K562 (cell line): ENCODE data around the gene PSMC3IP. TPM values are rescaled to one million over a fixed set of nuclear protein-coding genes. Genes with fewer than 3 reads are reported as not detected.
A peak's percentile ranks its signal among the peaks of the same experiment; 100 is the strongest.

Source experiments
- BHLHE40 ChIP-seq: IDR thresholded peaks from 2 replicates; pipeline ENCODE4 v1.6.1; 2011; ENCODE audit warnings: low read length, improper control_type of control experiment
- CC2D1A ChIP-seq: fragments of 450-650 bp; IDR thresholded peaks from 2 replicates; pipeline ENCODE4 v1.6.1; 2017; ENCODE audit warnings: mild to moderate bottlenecking
- ELF1 ChIP-seq: fragments of 200-800 bp; sonication (Bioruptor generic); IDR thresholded peaks from 2 replicates; pipeline ENCODE4 v1.6.1; 2016; ENCODE audit warnings: missing genetic modification characterization, missing compliant biosample characterization
- EWSR1 ChIP-seq: fragments of 450-650 bp; IDR thresholded peaks from 2 replicates; pipeline ENCODE4 v1.6.1; 2018; ENCODE audit warnings: borderline replicate concordance, mild to moderate bottlenecking, low read depth, moderate library complexity; ENCODE audit not compliant: partially characterized antibody
- GABPB1 ChIP-seq: sonication (generic); formaldehyde crosslinking; IDR thresholded peaks from 2 replicates; pipeline ENCODE4 v1.8.0; 2022; ENCODE audit warnings: mild to moderate bottlenecking, missing genetic modification reagents
- HINFP ChIP-seq: fragments of 450-650 bp; conservative IDR thresholded peaks from 2 replicates; pipeline ENCODE4 v1.6.1; 2016; ENCODE audit warnings: missing genetic modification characterization, low read depth, mild to moderate bottlenecking, control low read depth, missing compliant biosample characterization
- L3MBTL2 ChIP-seq: fragments of 450-650 bp; IDR thresholded peaks from 2 replicates; pipeline ENCODE4 v1.6.1; 2016; ENCODE audit warnings: mild to moderate bottlenecking, moderate library complexity
- LEF1 ChIP-seq: fragments of 450-650 bp; IDR thresholded peaks from 2 replicates; pipeline ENCODE4 v1.6.1; 2016; ENCODE audit warnings: mild to moderate bottlenecking
- PHB2 ChIP-seq: fragments of 450-650 bp; IDR thresholded peaks from 2 replicates; pipeline ENCODE4 v1.6.1; 2017; ENCODE audit warnings: low read depth
- POLR2G ChIP-seq: fragments of 200-400 bp; formaldehyde crosslinking; IDR thresholded peaks from 2 replicates; pipeline ENCODE4 v1.6.1; 2017; ENCODE audit warnings: low read depth, mild to moderate bottlenecking, antibody characterized with exemption, low read length, moderate library complexity
- SETDB1 ChIP-seq: IDR thresholded peaks from one replicate; pipeline ENCODE4 v1.6.1; 2012; ENCODE audit warnings: low read length, control low read depth, inconsistent platforms
- SMC3 ChIP-seq: conservative IDR thresholded peaks from 2 replicates; pipeline ENCODE4 v1.6.1; 2011; ENCODE audit warnings: low read depth, low read length, improper control_type of control experiment; ENCODE audit not compliant: insufficient read depth
- STAG1 ChIP-seq: sonication (generic); formaldehyde crosslinking; IDR thresholded peaks from 2 replicates; pipeline ENCODE4 v1.5.0; 2020; ENCODE audit warnings: missing genetic modification reagents, borderline replicate concordance
- XRCC5 ChIP-seq: fragments of 200-400 bp; formaldehyde crosslinking; IDR thresholded peaks from 2 replicates; pipeline ENCODE4 v1.6.1; 2017; ENCODE audit warnings: low read depth, mild to moderate bottlenecking, low read length
- YY1 ChIP-seq, 3 experiments: IDR thresholded peaks; 2 replicates each; pipeline ENCODE4 v1.6.1; 2011; ENCODE audit warnings: low read length in 2 of 3, mild to moderate bottlenecking in 2 of 3, moderate library complexity in 2 of 3, borderline replicate concordance in 1 of 3, control low read depth in 1 of 3, low read depth in 1 of 3; ENCODE audit not compliant: insufficient read depth in 3 of 3, insufficient replicate concordance in 2 of 3, control insufficient read depth in 1 of 3, insufficient read length in 1 of 3; ENCODE audit errors: extremely low read depth in 1 of 3
- ZFP36 ChIP-seq: fragments of 150-350 bp; IDR thresholded peaks from 2 replicates; pipeline ENCODE4 v1.6.1; 2018; ENCODE audit warnings: low read length, low read depth; ENCODE audit not compliant: partially characterized antibody
- ZNF121 ChIP-seq: sonication (generic); formaldehyde crosslinking; conservative IDR thresholded peaks from 2 replicates; pipeline ENCODE4 v1.8.0; 2022; ENCODE audit warnings: missing genetic modification reagents
- ZNF140 ChIP-seq: fragments of 250-450 bp; sonication (Bioruptor Pico); IDR thresholded peaks from 2 replicates; pipeline ENCODE4 v1.8.0; 2021; ENCODE audit warnings: moderate library complexity, mild to moderate bottlenecking, inconsistent platforms
- ZNF174 ChIP-seq: fragments of 250-450 bp; sonication (Bioruptor Pico); IDR thresholded peaks from 2 replicates; pipeline ENCODE4 v1.4.0; 2020; ENCODE audit warnings: mild to moderate bottlenecking
- ZNF282 ChIP-seq: sonication (generic); formaldehyde crosslinking; IDR thresholded peaks from 2 replicates; pipeline ENCODE4 v1.8.1; 2023; ENCODE audit warnings: missing genetic modification reagents
- polyA plus RNA-seq, 8 experiments: library from polyadenylated mRNA; depleted of rRNA in 4 of 8; stranded (reverse) in 5 of 8; unstranded in 3 of 8; fragments of >200 nt; fragmentation: Nextera tagmentation in 2 of 8; fragmentation: Illumina TruSeq in 1 of 8; extraction: Ambion mirVana in 2 of 8; extraction: Trizol in 1 of 8; gene quantifications; 2 replicates each; pipeline versions ENCODE4 v1.2.1 to v1.2.3, GENCODE V29; 2011 to 2014; ENCODE audit warnings: inconsistent platforms in 1 of 8, missing spikeins in 1 of 8
- total RNA-seq, 7 experiments: library from RNA; depleted of rRNA in 6 of 7; stranded (reverse); fragments of >200 nt in 6 of 7; fragmentation: Illumina TruSeq in 2 of 7; extraction: Trizol in 2 of 7; gene quantifications; 2 replicates each; pipeline versions ENCODE4 v1.2.1 to v1.2.3, GENCODE V29; 2011 to 2021; ENCODE audit warnings: low replicate concordance in 1 of 7
- TF ChIP-seq, protein P1 (sequence below), 2 experiments: fragments of 450-650 bp; IDR thresholded peaks; 2 replicates each; pipeline ENCODE4 v1.6.1; 2016; ENCODE audit warnings: mild to moderate bottlenecking in 2 of 2, borderline replicate concordance in 1 of 2, low read depth in 1 of 2, moderate library complexity in 1 of 2

The PSMC3IP gene
- total and polyA plus RNA-seq, 9 of the 15 experiments (the other 6 are each of a cell fraction or from before 2014, with no cell fraction given): 13.8 to 65.6 (median 32.8) TPM

DNA sequence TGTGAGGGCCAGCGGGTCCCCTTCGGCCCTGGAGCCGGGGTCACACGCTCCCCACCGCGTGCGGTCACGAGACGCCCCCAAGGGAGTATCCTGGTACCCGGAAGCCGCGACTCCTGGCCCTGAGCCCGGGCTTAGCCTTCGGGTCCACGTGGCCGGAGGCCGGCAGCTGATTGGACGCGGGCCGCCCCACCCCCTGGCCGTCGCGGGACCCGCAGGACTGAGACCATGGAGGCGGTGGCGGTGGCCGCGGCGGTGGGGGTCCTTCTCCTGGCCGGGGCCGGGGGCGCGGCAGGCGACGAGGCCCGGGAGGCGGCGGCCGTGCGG lies 41.5 kb downstream of the PSMC3IP start, which contains the start of gene NAGLU (continued):
- TF ChIP-seq, protein P1, sequence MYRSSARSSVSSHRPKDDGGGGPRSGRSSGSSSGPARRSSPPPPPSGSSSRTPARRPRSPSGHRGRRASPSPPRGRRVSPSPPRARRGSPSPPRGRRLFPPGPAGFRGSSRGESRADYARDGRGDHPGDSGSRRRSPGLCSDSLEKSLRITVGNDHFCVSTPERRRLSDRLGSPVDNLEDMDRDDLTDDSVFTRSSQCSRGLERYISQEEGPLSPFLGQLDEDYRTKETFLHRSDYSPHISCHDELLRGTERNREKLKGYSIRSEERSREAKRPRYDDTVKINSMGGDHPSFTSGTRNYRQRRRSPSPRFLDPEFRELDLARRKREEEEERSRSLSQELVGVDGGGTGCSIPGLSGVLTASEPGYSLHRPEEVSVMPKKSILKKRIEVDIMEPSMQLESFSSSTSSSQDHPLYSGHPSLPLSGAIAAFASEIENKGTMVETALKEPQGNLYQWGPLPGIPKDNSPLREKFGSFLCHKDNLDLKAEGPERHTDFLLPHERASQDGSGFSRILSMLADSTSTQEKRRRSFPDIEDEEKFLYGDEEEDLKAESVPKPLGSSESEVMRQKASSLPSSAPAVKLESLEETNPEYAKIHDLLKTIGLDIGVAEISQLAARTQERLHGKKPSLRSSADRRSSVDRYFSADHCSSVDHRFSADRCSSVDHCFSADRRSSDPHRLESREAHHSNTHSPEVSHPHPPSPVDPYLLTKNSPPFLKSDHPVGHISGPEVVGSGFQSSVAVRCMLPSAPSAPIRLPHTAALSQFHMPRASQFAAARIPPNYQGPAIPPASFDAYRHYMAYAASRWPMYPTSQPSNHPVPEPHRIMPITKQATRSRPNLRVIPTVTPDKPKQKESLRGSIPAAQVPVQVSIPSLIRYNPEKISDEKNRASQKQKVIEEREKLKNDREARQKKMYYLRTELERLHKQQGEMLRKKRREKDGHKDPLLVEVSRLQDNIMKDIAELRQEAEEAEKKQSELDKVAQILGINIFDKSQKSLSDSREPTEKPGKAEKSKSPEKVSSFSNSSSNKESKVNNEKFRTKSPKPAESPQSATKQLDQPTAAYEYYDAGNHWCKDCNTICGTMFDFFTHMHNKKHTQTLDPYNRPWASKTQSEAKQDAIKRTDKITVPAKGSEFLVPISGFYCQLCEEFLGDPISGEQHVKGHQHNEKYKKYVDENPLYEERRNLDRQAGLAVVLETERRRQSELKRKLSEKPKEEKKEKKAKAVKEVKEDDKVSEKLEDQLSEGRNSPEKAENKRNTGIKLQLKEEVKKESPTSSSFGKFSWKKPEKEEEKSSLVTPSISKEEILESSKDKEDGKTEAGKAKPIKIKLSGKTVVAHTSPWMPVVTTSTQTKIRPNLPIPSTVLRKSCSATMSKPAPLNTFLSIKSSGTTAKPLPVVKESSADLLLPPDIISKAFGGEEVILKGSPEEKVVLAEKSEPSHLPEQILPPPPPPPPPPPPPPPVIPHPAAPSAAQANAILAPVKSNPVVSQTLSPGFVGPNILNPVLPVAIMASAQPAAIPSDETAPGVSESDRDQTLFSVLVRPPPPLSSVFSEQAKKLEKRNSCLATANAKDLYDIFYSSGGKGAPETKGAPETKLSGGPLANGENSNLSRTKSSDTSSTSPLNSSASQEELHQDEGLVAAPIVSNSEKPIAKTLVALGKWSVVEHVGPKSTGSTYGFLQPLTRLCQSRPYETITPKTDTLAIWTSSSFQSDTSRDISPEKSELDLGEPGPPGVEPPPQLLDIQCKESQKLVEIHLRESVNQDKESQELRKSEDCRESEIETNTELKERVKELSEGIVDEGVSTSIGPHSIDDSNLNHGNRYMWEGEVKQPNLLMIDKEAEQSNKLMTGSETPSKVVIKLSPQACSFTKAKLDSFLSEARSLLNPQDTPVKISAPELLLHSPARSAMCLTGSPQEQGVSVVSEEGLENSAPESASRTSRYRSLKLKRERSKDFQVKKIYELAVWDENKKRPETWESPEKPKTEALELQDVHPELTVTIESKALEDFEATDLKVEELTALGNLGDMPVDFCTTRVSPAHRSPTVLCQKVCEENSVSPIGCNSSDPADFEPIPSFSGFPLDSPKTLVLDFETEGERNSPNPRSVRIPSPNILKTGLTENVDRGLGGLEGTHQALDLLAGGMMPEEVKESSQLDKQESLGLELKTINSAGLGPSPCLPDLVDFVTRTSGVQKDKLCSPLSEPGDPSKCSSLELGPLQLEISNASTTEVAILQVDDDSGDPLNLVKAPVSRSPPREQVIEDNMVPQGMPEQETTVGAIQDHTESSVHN (IDR thresholded peaks at IDR 0.05; ENCODE audit: borderline replicate concordance in 1 of 2, low read depth in 1 of 2): no peak
- TF ChIP-seq CC2D1A: no peak
- TF ChIP-seq SETDB1: no peak
- TF ChIP-seq STAG1: no peak
- peak; percentile 98 for TF ChIP-seq ELF1 (tag)
- TF ChIP-seq ZNF121: no peak
- no peak for TF ChIP-seq ZFP36
- TF ChIP-seq ZNF174: no peak
- no peak for TF ChIP-seq SMC3
- peak; percentile 89 for TF ChIP-seq POLR2G
- no peak for TF ChIP-seq ZNF282
- TF ChIP-seq L3MBTL2: peak; percentile 87; the same call in 1 of the 2 replicates
- no peak for TF ChIP-seq ZNF140
- TF ChIP-seq XRCC5: no peak
- peak; percentile 98 for TF ChIP-seq BHLHE40
- no peak for TF ChIP-seq PHB2
- TF ChIP-seq HINFP (tag): no peak
- no peak for TF ChIP-seq EWSR1
- TF ChIP-seq YY1 (IDR thresholded peaks at IDR 0.05; ENCODE audit: borderline replicate concordance in 1 of 3, control insufficient read depth in 1 of 3, extremely low read depth in 1 of 3, insufficient read depth in 3 of 3, insufficient read length in 1 of 3, insufficient replicate concordance in 2 of 3, low read depth in 1 of 3, low read length in 2 of 3): no peak
- TF ChIP-seq GABPB1 (CRISPR knock-in tag): no peak; the same call in 1 of the 2 replicates
- no peak; the same call in 1 of the 2 replicates for TF ChIP-seq LEF1
